Measurements from ENCODE around the gene GID8.
"Not testable (repeated sequence)": the region's sequence is repeated elsewhere in the genome, so short reads cannot be mapped to it uniquely, and the experiment has no call there.

GID8 gene

DNA sequence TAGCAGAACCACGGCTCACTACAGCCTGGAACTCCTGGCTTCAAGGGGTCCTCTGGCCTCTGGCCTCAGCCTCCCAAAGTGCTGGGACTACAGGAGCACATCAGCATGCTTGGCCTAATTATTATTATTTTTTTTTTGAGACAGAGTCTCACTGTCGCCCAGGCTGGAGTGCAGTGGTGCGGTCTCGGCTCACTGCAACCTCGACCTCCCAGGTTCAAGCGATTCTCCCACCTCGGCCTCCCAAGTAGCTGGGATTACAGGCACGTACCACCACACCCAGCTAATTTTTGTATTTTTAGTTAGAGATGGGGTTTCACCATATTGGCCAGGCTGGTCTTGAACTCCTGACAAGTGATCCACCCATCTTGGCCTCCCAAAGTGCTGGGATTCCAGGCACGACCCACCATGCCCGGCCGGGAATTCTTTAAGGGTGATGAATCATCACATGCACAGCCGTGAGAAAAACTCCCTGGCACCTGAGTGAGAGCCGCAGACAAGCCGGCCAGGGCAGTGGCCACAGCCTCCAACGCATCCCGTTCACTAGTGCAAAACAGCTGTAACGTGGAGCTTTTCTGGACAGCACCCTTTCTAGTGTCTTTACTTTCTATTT is 14.8 kb upstream of the GID8 start:
- not testable (repeated sequence) for DNase-seq

DNA sequence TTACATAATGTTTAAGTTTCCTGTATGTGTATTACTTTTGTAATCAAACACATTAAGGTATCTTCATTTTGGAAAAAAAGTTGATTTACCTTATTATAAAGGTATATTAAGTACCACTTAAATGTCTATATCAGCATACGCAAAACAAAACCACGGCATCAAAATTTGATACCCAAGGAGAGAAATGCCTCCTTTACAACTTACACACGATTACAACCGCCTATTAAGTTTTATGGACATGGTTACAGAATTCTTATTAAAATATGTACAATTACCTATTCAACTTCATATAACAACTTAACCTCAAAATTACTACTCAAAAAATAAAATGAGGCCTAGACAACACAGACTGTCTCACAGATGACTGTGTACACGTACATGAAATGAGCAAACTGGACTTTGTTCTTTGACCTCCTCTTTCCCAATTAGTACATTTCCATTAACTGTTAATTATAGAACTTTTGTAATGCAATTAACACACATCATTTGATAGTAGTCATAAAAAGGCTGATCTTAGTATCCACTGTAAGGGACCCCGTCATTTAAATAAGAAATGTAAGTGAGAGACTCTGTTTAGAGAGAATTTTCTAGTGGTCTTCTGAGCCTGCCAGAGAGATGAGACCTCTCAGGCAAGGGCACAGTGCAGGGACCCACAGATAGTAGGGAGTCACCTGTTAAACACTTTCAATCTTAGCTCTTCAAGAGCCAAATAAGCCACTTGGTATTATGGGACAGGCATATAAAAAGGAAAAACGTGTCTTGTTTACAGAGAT is 14.1 kb upstream of the GID8 start:
- DNase-seq, result no peak

DNA sequence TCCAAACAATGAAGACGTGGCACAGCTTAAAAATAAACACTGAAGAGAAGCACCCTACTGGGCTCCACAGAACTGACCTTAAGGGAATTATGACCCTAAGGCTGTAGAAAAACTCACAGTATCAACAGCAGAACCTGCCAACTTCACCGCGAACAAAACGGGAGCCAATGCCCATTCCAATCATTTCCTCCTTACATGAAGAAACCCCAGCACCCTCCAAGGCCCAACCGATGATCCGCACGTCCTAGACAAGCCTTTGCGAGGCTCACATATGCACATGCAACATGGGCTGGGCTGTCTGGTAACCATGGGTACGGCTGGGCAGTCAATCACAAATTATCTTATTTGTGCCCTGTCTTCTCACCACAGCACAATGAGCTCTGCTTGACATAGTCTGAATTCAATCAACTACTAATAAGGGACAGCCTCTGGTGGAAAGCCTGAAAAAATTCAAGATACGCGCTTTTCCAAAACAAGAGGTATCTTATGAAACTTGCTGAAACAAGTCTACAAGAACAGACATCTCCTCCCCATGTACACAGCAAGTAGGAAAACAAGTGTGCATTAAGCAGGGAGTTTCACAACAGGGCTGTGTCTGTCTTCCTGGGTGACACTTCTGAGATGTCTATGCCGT is 13.4 kb upstream of the GID8 start:
- DNase-seq, result no peak

DNA sequence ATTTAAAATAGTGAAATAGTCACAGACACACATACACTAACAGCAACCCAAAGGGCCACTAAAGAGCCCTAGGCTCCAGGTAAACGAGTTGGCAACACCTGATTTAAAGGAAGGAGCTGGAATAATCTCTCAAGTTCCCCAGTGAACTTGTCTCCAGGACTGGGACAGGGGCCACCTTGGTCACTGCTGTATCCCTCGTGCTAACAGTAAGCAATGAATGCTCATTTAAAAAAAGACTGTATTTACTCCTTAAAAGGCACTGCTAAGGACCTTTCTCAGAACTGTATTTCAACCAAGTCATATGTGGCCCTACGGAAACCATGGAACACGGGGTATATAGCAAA is 12.9 kb upstream of the GID8 start:
- DNase-seq, result no peak

DNA sequence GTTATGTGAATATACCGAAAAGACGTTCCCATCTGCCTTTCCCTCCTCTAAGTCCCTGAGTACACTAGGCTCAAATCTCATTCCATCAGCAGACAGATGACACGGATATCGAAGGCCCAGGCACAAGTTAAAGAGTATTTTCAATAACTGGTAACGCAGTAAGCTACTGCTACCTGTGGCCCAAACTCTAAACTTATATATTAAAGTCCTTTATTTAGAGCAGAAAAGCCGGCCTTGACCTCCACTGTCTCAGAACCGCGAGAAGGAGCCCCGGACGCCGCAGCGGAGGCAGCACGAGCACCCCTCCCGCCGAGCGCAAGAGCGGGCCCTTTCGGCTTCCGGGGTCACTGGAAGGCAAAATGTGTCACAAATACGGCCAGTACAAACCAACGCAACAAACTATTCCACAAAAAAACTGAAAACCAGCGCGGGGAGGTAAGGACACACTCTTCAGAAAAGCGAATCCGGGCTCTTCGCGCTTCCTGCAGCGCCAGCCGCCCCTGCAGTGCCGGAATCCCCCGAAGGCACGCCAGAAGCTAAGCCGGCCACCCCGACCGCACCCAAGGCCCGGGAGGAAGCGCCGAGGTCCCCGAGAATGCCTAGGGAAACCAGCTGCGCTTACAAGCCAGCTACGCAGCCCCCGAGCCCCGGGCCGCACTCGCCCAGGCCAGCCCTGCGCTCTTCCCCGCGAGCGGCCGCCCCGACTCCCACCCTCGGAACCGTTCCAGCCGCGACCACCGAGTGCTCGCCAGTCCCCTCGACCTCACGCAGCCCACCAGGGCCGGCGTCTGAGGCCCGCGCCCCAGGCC is 12.3 kb upstream of the GID8 start:
- peak; percentile 39 for DNase-seq

DNA sequence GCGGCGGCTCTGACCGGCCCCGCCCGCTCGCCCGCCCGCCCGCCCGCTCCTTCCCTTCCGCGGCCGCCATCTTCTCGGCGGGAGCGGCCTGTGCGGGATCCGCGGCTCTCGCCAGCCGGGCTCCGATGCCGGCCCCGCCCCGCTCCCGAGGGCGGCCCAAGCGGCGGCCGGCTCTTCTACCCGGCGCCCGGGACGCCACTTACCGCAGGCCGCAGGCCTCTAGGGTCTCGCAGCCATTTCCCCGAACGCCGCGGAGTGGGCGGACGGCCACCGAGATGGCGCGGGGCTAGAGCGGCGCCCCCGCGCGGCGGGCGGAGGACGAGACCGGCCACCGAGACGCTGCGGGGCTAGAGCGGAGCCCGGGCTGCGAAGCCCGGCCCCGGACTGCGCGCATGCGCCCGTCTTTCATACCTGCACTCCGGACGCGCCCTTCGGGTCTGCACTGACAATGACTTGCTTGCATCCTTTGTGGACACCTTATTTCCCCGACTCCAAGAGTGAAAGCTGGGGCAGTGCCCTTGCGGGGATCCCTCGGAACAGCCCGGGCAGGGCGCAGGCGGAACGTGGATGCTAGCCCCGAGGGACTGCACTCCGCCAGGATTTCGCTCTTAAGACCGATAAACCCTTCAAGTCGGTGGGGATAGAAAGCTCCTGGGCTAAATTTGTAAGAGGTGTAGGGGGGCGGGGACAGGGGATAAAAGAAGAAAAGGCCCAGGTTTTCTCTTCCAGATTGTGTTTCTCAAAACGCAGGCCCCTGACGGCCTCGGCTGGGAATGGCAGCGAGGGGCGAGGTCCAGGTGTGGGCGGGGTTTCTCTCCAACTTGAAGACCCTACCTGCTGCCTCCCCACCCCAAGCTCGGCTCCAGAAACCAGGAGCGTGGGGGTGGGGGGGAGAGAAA is 11.5 kb upstream of the GID8 start, which contains the start of gene DIDO1:
TSS of gene DIDO1 (minus strand) at position 277 of the 899 bp plus-strand sequence.
- DNase-seq, result peak; percentile 90

DNA sequence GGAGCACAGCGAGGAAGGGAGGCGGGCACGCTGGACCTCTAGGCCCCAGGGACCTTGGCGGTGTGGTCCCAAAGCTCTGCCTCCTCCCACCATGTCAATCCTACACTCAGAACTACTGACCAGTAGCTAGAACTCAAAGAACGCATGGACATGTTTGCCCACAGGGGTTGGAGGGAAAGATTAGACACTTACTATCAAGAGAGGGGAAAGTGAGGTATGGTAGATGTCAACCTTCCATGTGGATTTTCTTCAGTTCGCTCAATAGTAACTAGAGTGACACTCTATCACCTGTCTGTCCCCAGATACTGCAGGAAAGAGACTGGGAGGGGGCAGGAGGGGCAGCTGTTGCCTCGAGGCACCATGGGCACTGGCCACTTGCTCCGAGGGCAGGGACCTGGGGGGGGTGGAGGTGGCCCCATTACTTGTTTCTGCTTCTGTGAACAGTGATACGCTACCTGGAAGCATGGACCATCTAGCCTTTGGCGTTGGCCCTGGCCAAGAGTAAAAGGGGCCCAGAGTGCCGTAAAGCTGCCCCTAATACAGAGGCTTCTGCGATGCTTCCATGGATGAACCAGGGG is 10.7 kb upstream of the GID8 start:
- DNase-seq, result no peak

DNA sequence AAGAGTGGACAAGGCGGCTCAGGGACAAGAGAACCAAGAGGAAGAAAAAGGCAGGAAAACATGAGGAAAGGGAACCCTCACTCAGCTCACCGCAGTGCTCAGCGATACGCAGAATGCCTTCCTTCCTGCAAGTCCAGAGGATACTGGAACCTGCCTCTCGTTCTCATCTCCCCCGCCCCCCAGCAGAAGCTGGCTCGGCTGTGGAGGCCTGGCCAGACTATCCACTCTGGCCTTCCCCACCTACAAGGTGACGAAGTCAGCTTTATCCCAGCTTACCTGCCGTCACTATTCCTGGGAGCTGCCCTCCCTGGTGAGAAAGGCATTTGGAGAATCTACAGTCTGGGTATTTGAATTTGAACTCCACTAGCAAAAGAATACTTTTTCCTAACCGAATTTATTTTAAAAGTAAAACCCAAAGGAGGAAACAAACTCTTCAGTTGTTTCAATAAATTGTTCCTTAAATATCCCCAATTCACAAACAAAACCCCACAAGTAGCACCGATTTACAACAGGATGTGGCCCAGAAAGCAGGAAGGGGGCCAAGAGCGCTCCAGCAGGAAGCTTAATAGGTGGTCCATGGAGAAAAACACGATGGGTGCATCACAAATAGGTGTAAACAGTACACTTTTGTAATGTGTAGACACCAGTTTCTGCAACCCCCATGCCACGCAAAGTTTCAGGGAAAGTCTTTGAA is 9.6 kb upstream of the GID8 start:
- no peak for DNase-seq

DNA sequence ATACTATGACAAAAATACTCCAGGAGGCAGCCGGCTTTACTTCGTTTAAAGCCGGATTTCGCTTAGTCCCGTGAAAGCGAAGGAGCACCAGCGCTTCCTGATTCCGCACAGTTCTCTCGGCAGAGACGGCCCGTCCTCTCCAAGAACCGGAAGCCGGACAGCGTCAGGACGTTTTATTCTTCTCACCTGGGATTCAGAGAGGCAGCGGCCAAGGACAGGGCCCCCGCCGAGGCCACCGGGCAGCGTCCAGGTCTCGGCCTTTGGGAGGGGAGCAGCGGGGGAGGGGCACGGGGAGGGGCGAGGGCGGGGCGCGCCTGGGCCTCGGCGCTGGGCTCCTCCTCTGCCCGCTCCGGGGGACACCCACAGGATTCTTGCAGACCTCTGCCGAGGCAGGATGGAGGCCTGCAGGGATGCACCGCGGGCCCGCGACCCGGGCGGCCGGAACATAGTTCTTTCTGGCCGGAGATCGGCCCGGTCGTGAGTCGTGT is 8.9 kb upstream of the GID8 start:
- peak; percentile 58 for DNase-seq

DNA sequence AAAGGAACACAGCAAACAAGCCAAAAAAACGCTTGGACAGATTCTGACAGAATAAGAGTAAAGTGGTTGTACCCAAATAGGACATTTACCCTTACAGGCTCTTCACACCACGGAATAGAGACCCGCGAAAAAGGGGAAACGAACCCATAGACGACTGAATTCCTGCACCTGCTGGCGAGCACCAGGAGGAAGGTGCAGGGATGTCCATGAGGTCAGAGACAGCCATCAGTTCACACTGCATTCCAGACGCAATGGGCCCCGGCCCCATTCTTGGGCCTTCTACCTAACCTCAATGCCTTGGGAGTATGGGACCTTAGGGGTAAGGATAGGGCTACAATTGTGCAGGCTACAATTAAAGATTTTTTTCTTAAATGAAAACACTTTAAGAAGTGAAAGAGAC is 6.5 kb upstream of the GID8 start:
- no peak for DNase-seq

DNA sequence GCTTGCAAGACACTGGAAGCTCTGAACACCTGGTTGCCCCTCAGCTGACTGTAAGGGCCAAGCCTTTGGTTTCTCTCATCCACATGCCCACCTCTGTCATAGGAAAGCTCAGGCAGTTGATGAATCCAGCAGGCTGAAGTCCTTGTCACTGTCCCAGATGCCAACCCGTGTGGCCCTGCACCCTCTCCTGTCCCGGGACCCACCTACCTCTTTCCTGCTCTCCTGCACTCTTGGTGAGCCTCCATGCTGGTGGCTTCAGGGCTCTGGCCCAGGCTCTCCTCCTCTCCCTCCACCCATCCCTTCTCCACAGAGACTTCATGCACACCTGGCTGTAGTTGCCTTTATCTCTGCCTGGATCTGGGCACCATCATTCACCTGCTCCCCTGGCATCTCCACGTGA is 4.0 kb upstream of the GID8 start:
- DNase-seq, result no peak

DNA sequence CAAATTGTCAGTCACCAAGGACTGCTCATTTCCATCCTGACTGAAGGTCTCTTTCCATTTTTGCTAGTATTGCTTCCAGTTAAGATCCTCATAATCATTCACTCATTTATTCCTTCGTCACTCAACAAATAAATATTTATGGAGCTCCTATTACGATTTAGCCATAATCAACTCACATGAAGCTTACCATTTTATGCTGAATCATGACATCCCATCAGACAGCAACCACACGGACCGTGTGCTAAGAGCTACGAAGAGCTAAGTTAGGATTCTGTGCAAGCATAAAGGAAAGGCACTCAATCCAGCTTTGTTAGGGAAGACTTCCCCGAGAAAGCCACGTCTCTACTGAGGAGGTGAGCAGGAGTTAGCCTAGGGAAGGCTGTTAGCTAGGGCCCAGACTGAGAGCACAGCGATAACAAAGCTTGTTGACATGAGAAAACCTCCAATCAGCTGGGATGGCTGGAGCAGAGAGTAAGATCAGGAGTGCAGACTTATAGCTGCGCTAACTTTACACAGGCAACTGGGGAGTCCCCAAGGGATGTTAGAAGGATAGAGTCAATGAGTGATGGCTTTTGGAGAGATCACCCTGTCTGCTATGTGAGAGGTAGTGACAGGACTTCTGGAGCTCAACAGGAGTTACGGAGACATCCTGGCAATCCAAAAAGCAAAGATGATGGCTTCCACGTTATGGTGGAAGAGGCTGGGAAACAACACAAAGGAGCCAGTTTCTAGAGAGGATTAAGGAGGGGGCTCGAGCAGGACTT is 2.6 kb upstream of the GID8 start:
- DNase-seq, result no peak

DNA sequence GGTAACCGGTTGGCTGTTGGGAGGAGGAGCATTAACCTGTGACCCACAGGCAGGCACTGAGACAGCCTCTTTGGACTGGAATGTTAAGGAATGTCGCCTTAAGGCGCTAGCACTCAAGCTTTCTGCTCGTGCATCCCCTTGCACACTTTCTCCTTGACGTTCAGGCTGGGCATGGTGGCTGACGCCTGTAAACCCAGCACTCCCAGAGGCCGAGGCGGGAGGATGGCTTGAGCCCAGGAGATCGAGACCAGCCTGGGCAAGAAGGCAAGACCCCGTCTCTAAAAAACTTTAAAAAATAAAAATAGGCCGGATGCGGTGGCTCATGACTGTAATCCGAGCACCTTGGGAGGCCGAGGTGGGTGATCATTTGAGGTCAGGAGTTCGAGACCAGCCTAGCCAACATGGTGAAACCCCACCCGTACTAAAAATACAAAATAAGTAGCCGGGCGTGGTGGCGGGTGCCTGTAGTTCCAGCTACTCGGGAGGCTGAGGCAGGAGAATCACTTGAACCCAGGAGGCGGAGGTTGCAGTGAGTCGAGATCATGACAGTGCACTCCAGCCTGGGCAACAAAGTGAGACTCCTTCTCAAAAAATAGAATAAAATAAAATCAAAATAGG is 1.9 kb upstream of the GID8 start:
- no peak for DNase-seq

DNA sequence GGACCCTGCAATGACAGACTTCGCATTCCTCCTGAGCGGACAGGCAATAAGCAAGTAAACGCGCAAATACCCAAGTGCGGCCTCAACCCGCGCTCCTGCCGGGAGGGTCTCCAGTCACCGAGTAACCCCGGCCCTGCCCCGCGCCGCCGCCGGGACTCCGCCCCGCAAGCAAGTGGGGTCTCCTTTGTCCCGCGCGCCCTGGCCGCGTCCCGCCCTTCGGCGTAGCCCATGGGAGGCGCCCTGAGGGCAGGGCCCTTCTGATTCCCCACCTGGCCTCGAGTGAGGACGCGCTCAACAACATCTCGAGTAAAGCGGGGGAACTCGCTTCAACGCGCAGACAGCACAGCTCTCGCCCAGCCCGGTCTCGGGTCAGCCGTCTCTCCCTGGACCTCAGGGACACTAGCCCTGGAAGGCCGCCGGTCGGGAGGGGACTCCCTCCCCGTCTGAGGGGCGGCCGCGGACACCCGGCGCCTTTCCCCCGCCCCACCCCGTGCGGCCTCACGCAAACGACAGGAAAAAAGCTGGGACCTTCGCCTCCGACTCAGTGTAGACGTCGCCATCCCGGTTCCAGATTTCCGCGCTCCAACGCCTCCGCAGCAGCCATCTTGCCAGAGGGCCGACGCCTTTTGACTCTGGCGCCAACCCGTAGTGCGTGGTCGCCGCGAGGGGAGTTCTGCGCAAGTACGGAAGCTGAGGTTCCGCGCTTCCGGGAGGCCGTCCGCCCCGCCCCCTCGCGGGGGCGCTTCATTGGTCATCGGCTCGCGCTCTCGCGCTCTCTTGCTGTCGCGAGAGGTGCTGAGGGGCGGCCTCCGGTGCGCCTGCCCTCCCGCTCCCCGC is 461 bp upstream of the GID8 start:
- DNase-seq, result peak; percentile 96

DNA sequence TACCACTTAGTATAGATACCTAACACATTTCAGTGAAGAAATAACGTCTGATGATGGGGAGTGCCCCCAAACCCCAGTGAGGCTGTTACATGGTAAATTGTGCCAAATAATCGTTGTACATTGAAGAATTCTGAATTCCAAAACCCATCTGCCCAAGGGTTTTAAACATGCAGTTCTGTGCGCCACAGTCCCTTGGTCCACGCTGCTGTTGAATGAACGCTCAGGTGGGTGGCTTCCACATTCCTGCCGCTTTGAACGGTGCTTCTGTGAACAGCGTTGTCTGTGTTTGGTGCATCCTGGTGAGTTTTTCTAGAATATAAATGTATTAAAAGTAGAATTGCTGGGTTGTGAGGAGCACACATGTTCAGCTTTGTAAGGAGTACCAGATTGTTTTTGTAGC is 2.9 kb downstream of the GID8 start:
- DNase-seq, result no peak

DNA sequence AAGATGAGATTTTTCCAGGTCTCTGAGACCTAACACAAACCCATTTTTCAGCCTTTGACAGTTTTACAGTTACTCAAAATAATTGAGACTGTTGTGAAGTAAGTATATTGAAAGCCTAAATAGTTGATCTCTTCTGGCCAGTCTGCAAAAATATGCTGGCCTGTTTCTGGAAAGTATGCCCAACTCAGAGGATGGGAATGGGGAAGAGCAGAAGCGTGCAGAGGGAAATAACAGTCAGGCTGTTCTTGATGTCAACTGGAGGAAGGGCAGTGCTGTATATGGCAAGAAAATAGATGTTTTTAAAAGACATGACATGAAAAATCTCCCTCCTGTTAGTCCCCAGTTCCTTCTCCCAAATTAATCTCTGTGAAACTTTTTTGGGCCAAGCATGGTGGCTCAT is 3.8 kb downstream of the GID8 start:
- no peak for DNase-seq

DNA sequence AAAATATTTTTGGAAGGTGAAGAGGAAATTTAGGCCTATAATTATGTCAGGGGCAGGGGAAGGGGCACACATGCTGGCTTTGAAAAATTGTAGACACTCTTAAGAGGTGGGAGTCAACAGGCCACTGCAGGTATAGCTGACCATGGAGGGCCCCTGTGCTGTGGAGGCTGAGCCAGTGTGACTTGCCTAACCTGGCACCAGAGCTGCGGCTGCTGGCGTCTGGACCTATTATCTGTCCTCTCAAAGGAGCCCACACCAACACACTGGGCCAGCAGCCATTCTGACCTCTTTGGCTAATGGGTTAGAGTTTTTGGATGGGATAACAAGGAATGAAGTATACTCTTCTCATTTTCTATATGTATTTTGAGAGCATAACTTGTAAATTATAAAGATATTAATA is 4.5 kb downstream of the GID8 start:
- no peak for DNase-seq

DNA sequence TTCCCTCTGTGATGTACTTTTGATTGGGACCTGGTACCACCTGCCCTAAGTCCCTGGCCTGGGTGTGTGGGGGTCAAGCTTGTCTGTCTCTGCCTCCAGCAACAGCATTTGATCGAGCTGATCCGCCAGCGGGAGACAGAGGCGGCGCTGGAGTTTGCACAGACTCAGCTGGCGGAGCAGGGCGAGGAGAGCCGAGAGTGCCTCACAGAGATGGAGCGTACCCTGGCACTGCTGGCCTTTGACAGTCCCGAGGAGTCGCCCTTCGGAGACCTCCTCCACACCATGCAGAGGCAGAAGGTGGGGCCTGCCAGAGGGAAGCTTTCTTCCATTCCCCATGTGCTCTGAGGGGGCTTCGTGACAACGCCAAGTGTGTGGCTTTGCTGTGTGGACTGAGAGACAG is 5.4 kb downstream of the GID8 start:
- DNase-seq, result no peak

DNA sequence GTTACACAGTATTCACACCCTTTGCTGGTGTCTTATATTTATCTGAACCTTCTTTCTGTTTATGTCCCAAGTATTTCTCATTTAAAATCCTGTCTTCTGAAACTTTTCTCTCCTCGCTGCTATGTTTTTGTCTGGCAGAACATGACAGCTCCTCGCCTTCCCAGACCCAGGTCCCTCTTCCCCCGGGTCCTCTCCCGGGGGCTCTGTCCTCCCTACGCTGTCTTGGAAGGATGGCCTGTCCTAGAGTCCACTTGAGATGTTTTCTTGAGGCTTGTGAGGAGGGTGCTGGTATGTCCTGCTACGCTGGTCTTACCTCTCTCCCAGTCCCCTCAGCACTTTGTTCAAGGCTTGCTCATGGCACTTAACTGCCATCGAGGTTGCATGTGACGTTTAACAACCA is 6.2 kb downstream of the GID8 start:
- DNase-seq, result no peak
